ENCODE measurements around the gene DHRS7C. TPM values are rescaled to one million over a fixed set of nuclear protein-coding genes. Genes with fewer than 3 reads are reported as not detected.

DHRS7C gene
- total and polyA plus RNA-seq, 2 of the 13 experiments (the other 11 are each of a cell fraction or from before 2014, with no cell fraction given) = not detected

DNA sequence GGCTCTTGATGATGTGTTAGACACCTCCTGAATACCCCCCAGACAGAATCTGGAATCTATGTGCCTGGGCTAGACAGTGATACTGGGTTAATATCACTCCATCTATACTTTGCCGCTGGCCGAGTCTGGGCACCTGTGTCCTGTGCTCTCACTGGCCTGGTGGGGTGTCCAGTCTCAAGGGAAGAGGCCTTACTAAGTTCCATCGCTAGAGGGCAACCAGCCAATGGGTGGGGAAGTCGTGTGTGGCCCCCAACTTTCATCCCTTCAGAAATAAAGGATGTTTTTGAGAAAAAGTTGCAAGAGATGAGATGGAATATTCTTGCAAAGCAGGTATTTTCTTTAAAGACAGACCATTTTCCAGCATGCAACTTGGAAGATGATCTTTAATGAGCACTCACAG is 32.7 kb upstream of the DHRS7C start:
- Histone ChIP-seq H3K79me2 (ENCODE audit: insufficient read depth, low read length) (no peaks in the 10 kb centered on the region), H3K4me1 (ENCODE audit: insufficient read depth, low read length) (no peaks in the 10 kb centered on the region), H3K4me2 (ENCODE audit: low read depth, low read length) (no peak overlapping the region), H3K36me3 (replicated peaks in 1 of 2; ENCODE audit: control insufficient read depth in 1 of 2, insufficient read depth in 2 of 2, low read length in 2 of 2) (no peaks in the 10 kb centered on the region), H3K27me3 (ENCODE audit: control insufficient read depth in 1 of 2, insufficient read depth in 2 of 2, low read length in 2 of 2) (peaks cover 3 to 17% of the 10 kb centered on the region in 2 experiments), H3K9me3 (ENCODE audit: low read length) (no peaks in the 10 kb centered on the region), H3K9ac (ENCODE audit: insufficient read depth, low read depth, low read length) (no peak overlapping the region), H3K27ac (ENCODE audit: extremely low read length, insufficient read depth, low read length) (no peak overlapping the region), H3K4me3 (replicated peaks in 1 of 3; ENCODE audit: insufficient read depth in 1 of 3, low read depth in 2 of 3, low read length in 3 of 3) (no peak overlapping the region), H2AFZ (ENCODE audit: low read length) (no peak overlapping the region), H4K20me1 (ENCODE audit: insufficient read depth, low read length) (no peaks in the 10 kb centered on the region)
- ATAC-seq (peak; percentile 59), FAIRE-seq (no peak), DNase-seq (ENCODE audit: low spot score) (no peak)
- ChIA-PET POLR2A (no interaction called here), CTCF (ENCODE audit: low intra/inter-chr PET ratio, low total read pairs) (no interaction called here)
- 0% methylated on average over 2 of the region's 4 CpGs for WGBS (ENCODE audit: low lambda C conversion rate)
- intact Hi-C loops (cut with micrococcal nuclease; ENCODE audit: unreplicated experiment) = no loop called here
- no peak for TF ChIP-seq SMARCE1 (IDR thresholded peaks at IDR 0.05; ENCODE audit: borderline replicate concordance)
- TF ChIP-seq ZNF883 (CRISPR knock-in tag; IDR thresholded peaks at IDR 0.05; ENCODE audit: not compliant biosample characterization) = no peak
- TF ChIP-seq, protein P1, sequence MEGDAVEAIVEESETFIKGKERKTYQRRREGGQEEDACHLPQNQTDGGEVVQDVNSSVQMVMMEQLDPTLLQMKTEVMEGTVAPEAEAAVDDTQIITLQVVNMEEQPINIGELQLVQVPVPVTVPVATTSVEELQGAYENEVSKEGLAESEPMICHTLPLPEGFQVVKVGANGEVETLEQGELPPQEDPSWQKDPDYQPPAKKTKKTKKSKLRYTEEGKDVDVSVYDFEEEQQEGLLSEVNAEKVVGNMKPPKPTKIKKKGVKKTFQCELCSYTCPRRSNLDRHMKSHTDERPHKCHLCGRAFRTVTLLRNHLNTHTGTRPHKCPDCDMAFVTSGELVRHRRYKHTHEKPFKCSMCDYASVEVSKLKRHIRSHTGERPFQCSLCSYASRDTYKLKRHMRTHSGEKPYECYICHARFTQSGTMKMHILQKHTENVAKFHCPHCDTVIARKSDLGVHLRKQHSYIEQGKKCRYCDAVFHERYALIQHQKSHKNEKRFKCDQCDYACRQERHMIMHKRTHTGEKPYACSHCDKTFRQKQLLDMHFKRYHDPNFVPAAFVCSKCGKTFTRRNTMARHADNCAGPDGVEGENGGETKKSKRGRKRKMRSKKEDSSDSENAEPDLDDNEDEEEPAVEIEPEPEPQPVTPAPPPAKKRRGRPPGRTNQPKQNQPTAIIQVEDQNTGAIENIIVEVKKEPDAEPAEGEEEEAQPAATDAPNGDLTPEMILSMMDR (CRISPR knock-in tag; IDR thresholded peaks at IDR 0.05) = 0 out of 2 replicates have a peak, but pooled peaks have one; percentile 11
- no peak for TF ChIP-seq GATA4 (IDR thresholded peaks at IDR 0.05; ENCODE audit: borderline replicate concordance, low read depth)
- TF ChIP-seq ZNF292 (CRISPR knock-in tag; IDR thresholded peaks at IDR 0.05; ENCODE audit: borderline replicate concordance, low read depth) = no peak
- TF ChIP-seq, protein P2, sequence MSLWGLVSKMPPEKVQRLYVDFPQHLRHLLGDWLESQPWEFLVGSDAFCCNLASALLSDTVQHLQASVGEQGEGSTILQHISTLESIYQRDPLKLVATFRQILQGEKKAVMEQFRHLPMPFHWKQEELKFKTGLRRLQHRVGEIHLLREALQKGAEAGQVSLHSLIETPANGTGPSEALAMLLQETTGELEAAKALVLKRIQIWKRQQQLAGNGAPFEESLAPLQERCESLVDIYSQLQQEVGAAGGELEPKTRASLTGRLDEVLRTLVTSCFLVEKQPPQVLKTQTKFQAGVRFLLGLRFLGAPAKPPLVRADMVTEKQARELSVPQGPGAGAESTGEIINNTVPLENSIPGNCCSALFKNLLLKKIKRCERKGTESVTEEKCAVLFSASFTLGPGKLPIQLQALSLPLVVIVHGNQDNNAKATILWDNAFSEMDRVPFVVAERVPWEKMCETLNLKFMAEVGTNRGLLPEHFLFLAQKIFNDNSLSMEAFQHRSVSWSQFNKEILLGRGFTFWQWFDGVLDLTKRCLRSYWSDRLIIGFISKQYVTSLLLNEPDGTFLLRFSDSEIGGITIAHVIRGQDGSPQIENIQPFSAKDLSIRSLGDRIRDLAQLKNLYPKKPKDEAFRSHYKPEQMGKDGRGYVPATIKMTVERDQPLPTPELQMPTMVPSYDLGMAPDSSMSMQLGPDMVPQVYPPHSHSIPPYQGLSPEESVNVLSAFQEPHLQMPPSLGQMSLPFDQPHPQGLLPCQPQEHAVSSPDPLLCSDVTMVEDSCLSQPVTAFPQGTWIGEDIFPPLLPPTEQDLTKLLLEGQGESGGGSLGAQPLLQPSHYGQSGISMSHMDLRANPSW (CRISPR knock-in tag; IDR thresholded peaks at IDR 0.05; ENCODE audit: borderline replicate concordance) = no peak
- TF ChIP-seq ZBTB7B (CRISPR knock-in tag; IDR thresholded peaks at IDR 0.05) = no peak
- in situ Hi-C loops (cut with HindIII; ENCODE audit: extremely low pct_ligation_motif_present, low pct_unique_long_range_greater_than_20kb) = no loop called here
- BruUV-seq (replicated peaks) = no TSS peak
